HepG2 (cell line): ENCODE results near the gene AGAP1. TPM values are rescaled to one million over a fixed set of nuclear protein-coding genes. Genes with fewer than 3 reads are reported as not detected.

Experiments used
- ATAC-seq: fragments of 200-7000 bp; cut with Tn5 transposase; 3 replicates; pipeline ENCODE4 v1.9.1; 2020; ENCODE audit warnings: mild to moderate bottlenecking, moderate library complexity
- BruUV-seq: library from RNA; stranded (reverse); fragments of 400-500 nt; replicated peaks from 2 replicates; lab custom pipeline; 2021; lab: Mats Ljungman, UMichigan
- CTCF ChIA-PET: fragments of 300-600 bp; formaldehyde crosslinking; extraction: SDS; loops from one replicate; lab custom pipeline; 2021; ENCODE audit warnings: low total read pairs, inconsistent platforms, low intra/inter-chr PET ratio; lab: Yijun Ruan, JAX
- POLR2A ChIA-PET: fragments of 350-600 bp; sonication (Branson Sonifier 250); formaldehyde crosslinking; loops from one replicate; lab custom pipeline; 2020; ENCODE audit warnings: antibody characterized with exemption, inconsistent platforms; lab: Yijun Ruan, JAX
- DNase-seq: peaks from one replicate; pipeline ENCODE4 v3.0.0-alpha.2; 2015; ENCODE audit warnings: low spot score
- FAIRE-seq: peaks from 3 replicates; lab custom pipeline; 2011; peaks lifted over from hg19 to GRCh38; lab: Jason Lieb, UNC
- H2AFZ ChIP-seq: one replicate; pipeline ENCODE4 v1.6.1; 2011; ENCODE audit warnings: low read length, inconsistent platforms
- H3K27ac ChIP-seq: fragments of 300-600 bp; 3 replicates; pipeline ENCODE4 v1.8.0; 2011; ENCODE audit warnings: mixed run types, mild to moderate bottlenecking, mixed read lengths, low read length, inconsistent platforms; ENCODE audit not compliant: insufficient read depth; ENCODE audit errors: extremely low read length
- H3K27me3 ChIP-seq, 2 experiments: fragments of 200-600 bp in 1 of 2; 2 replicates in 1 of 2; 3 replicates in 1 of 2; pipeline versions ENCODE4 v1.6.0 to v1.8.0; 2011; ENCODE audit warnings: low read length in 2 of 2, mild to moderate bottlenecking in 2 of 2, moderate library complexity in 2 of 2, inconsistent platforms in 1 of 2; ENCODE audit not compliant: insufficient read depth in 2 of 2, control insufficient read depth in 1 of 2
- H3K36me3 ChIP-seq, 2 experiments: fragments of 200-600 bp in 1 of 2; replicated peaks in 1 of 2; 2 replicates in 1 of 2; 3 replicates in 1 of 2; pipeline versions ENCODE4 v1.5.1 to v1.8.0; 2011; ENCODE audit warnings: low read length in 2 of 2, inconsistent platforms in 1 of 2; ENCODE audit not compliant: insufficient read depth in 2 of 2, control insufficient read depth in 1 of 2
- H3K4me1 ChIP-seq: 2 replicates; pipeline ENCODE4 v1.5.1; 2012; ENCODE audit warnings: low read length, inconsistent platforms; ENCODE audit not compliant: insufficient read depth
- H3K4me2 ChIP-seq: 2 replicates; pipeline ENCODE4 v1.6.0; 2011; ENCODE audit warnings: low read depth, low read length, inconsistent platforms
- H3K4me3 ChIP-seq, 3 experiments: fragments of 200-600 bp in 1 of 3; sonication (generic), shearing (Covaris generic) in 1 of 3; replicated peaks in 1 of 3; 2 replicates each; pipeline ENCODE4 v1.5.1; 2011 to 2016; ENCODE audit warnings: low read length in 3 of 3, inconsistent platforms in 2 of 3, low read depth in 2 of 3, mild to moderate bottlenecking in 2 of 3, control low read depth in 1 of 3, mixed read lengths in 1 of 3; ENCODE audit not compliant: insufficient read depth in 1 of 3
- H3K79me2 ChIP-seq: one replicate; pipeline ENCODE4 v1.6.1; 2011; ENCODE audit warnings: low read length, inconsistent platforms; ENCODE audit not compliant: insufficient read depth
- H3K9ac ChIP-seq: 2 replicates; pipeline ENCODE4 v1.6.0; 2011; ENCODE audit warnings: mild to moderate bottlenecking, low read depth, low read length, inconsistent platforms; ENCODE audit not compliant: insufficient read depth
- H3K9me3 ChIP-seq: 2 replicates; pipeline ENCODE4 v1.5.1; 2012; ENCODE audit warnings: mild to moderate bottlenecking, low read length
- H4K20me1 ChIP-seq: 2 replicates; pipeline ENCODE4 v1.6.0; 2011; ENCODE audit warnings: inconsistent platforms, mild to moderate bottlenecking, low read length, moderate library complexity; ENCODE audit not compliant: insufficient read depth
- AGO2 ChIP-seq: fragments of 200-400 bp; formaldehyde crosslinking; optimal IDR thresholded peaks from 2 replicates; pipeline ENCODE3; 2017; ENCODE audit warnings: mild to moderate bottlenecking, low read depth, low read length, moderate library complexity
- ATM ChIP-seq: fragments of 450-650 bp; IDR thresholded peaks from 2 replicates; pipeline ENCODE4 v1.7.1; 2017; ENCODE audit warnings: mild to moderate bottlenecking, borderline replicate concordance
- CBX1 ChIP-seq: IDR thresholded peaks from one replicate; pipeline ENCODE4 v1.6.1; 2016; ENCODE audit warnings: antibody characterized with exemption, low read depth
- CENPT ChIP-seq: sonication (generic); formaldehyde crosslinking; IDR thresholded peaks from 2 replicates; pipeline ENCODE4 v1.8.0; 2022; ENCODE audit warnings: low read depth, mild to moderate bottlenecking, moderate library complexity, missing genetic modification reagents
- FIP1L1 ChIP-seq: fragments of 200-400 bp; formaldehyde crosslinking; IDR thresholded peaks from 2 replicates; pipeline ENCODE4 v1.6.1; 2018; ENCODE audit warnings: low read depth, mild to moderate bottlenecking, low read length, moderate library complexity, borderline replicate concordance; ENCODE audit not compliant: insufficient read depth
- GATAD1 ChIP-seq: IDR thresholded peaks from 2 replicates; pipeline ENCODE4 v1.6.1; 2016; ENCODE audit warnings: missing genetic modification reagents, missing compliant biosample characterization
- KAT7 ChIP-seq: IDR thresholded peaks from 2 replicates; pipeline ENCODE4 v1.6.1; 2018; ENCODE audit warnings: borderline replicate concordance, missing compliant biosample characterization
- KDM4B ChIP-seq: sonication (generic); formaldehyde crosslinking; IDR thresholded peaks from 2 replicates; pipeline ENCODE4 v1.4.0; 2020; ENCODE audit warnings: missing genetic modification reagents
- RORA ChIP-seq: sonication (generic); formaldehyde crosslinking; IDR thresholded peaks from 2 replicates; pipeline ENCODE4 v1.5.0; 2020; ENCODE audit warnings: mild to moderate bottlenecking, missing genetic modification reagents, moderate library complexity
- YY1 ChIP-seq: IDR thresholded peaks from 2 replicates; pipeline ENCODE4 v1.6.1; 2011; ENCODE audit warnings: low read length, low read depth, moderate library complexity, mild to moderate bottlenecking; ENCODE audit not compliant: insufficient read depth, insufficient replicate concordance
- WGBS: methylation state at CpG from one replicate; pipeline ENCODE4 v1.1.6; 2017; ENCODE audit warnings: low lambda C conversion rate; 5-methylcytosine and 5-hydroxymethylcytosine counted together
- in situ Hi-C: cut with HindIII; loops from 2 replicates; pipeline ENCODE4 v1.10.0; 2017; ENCODE audit warnings: low pct_unique_long_range_greater_than_20kb; ENCODE audit not compliant: extremely low pct_ligation_motif_present
- intact Hi-C: fragments of 100-400 bp; cut with micrococcal nuclease; formaldehyde crosslinking; loops from one replicate; pipeline ENCODE4 v1.10.0; 2022; ENCODE audit not compliant: unreplicated experiment
- polyA plus RNA-seq, 8 experiments: library from polyadenylated mRNA; depleted of rRNA in 3 of 8; stranded (reverse) in 7 of 8; unstranded in 1 of 8; fragments of >200 nt; fragmentation: Illumina TruSeq in 4 of 8; extraction: Trizol in 4 of 8; gene quantifications; 2 replicates each; pipeline versions ENCODE4 v1.2.1 to v1.2.3, GENCODE V29; 2011 to 2016; ENCODE audit warnings: low read depth in 4 of 8, missing spikeins in 1 of 8, mixed read lengths in 1 of 8; ENCODE audit not compliant: insufficient read depth in 1 of 8
- total RNA-seq, 5 experiments: library from RNA; depleted of rRNA; stranded (reverse); fragments of >200 nt; fragmentation: Illumina TruSeq; extraction: Trizol; gene quantifications; 2 replicates each; pipeline ENCODE4 v1.2.3, GENCODE V29; 2016; ENCODE audit warnings: low read depth in 1 of 5
- TF ChIP-seq, protein P1 (sequence below): sonication (generic); formaldehyde crosslinking; conservative IDR thresholded peaks from 2 replicates; pipeline ENCODE4 v1.8.0; 2022; ENCODE audit warnings: low read depth, missing genetic modification reagents
- TF ChIP-seq, protein P2 (sequence below): sonication (generic); formaldehyde crosslinking; IDR thresholded peaks from 2 replicates; pipeline ENCODE4 v1.4.0; 2020; ENCODE audit warnings: missing genetic modification reagents
- TF ChIP-seq, protein P3 (sequence below): IDR thresholded peaks from 2 replicates; pipeline ENCODE4 v1.6.1; 2016; ENCODE audit warnings: missing compliant biosample characterization, missing genetic modification reagents, borderline replicate concordance

The AGAP1 gene
- total and polyA plus RNA-seq, 2 of the 13 experiments (the other 11 are each of a cell fraction or from before 2014, with no cell fraction given): 21.2 to 32.7 TPM

DNA sequence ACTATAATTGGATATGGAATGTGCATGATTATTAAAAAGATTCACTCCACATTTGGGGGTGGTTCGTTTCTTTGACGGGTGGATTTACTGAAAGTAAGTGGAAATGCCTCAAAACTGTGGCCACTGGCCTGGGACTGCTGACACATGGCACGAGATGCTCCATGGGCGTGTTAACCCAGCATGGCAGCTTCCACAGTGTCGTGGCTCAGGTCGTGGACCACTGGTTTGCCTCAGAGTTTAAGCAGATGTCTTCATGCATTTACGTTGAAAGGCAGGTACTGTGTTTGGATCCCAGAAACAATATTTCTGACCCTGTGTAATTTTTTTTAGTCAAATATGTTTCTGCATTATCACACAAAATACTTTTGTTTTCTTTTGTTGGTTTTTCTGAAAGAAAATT, 432.4 kb downstream of the AGAP1 start:
- FAIRE-seq (no peak), ATAC-seq (no peak), DNase-seq (no peak)
- POLR2A ChIA-PET: no interaction called here
- Histone ChIP-seq H3K79me2 (no peaks in the 10 kb centered on the region), H3K27ac (no peak overlapping the region), H2AFZ (no peak overlapping the region), H4K20me1 (no peaks in the 10 kb centered on the region), H3K4me1 (peaks cover 48% of the 10 kb centered on the region), H3K9me3 (no peaks in the 10 kb centered on the region), H3K4me2 (no peak overlapping the region), H3K9ac (no peak overlapping the region), H3K27me3 (no peaks in the 10 kb centered on the region), H3K36me3 (peaks cover 4 to 11% of the 10 kb centered on the region in 2 experiments; a peak in 3 of 5 replicates), H3K4me3 (no peak overlapping the region)
- intact Hi-C loops (no loop called here), in situ Hi-C loops (no loop called here)
- no peak for TF ChIP-seq KAT7 (CRISPR knock-in tag)
- TF ChIP-seq ATM: no peak
- TF ChIP-seq GATAD1: no peak
- TF ChIP-seq YY1: no peak
- no peak for TF ChIP-seq RORA
- TF ChIP-seq AGO2: no peak
- no peak for TF ChIP-seq FIP1L1
- TF ChIP-seq CBX1: no peak
- no peak for TF ChIP-seq KDM4B
- TF ChIP-seq, protein P1, sequence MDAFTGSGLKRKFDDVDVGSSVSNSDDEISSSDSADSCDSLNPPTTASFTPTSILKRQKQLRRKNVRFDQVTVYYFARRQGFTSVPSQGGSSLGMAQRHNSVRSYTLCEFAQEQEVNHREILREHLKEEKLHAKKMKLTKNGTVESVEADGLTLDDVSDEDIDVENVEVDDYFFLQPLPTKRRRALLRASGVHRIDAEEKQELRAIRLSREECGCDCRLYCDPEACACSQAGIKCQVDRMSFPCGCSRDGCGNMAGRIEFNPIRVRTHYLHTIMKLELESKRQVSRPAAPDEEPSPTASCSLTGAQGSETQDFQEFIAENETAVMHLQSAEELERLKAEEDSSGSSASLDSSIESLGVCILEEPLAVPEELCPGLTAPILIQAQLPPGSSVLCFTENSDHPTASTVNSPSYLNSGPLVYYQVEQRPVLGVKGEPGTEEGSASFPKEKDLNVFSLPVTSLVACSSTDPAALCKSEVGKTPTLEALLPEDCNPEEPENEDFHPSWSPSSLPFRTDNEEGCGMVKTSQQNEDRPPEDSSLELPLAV (CRISPR knock-in tag): no peak
- TF ChIP-seq, protein P2, sequence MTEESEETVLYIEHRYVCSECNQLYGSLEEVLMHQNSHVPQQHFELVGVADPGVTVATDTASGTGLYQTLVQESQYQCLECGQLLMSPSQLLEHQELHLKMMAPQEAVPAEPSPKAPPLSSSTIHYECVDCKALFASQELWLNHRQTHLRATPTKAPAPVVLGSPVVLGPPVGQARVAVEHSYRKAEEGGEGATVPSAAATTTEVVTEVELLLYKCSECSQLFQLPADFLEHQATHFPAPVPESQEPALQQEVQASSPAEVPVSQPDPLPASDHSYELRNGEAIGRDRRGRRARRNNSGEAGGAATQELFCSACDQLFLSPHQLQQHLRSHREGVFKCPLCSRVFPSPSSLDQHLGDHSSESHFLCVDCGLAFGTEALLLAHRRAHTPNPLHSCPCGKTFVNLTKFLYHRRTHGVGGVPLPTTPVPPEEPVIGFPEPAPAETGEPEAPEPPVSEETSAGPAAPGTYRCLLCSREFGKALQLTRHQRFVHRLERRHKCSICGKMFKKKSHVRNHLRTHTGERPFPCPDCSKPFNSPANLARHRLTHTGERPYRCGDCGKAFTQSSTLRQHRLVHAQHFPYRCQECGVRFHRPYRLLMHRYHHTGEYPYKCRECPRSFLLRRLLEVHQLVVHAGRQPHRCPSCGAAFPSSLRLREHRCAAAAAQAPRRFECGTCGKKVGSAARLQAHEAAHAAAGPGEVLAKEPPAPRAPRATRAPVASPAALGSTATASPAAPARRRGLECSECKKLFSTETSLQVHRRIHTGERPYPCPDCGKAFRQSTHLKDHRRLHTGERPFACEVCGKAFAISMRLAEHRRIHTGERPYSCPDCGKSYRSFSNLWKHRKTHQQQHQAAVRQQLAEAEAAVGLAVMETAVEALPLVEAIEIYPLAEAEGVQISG (CRISPR knock-in tag): no peak
- TF ChIP-seq CENPT (CRISPR knock-in tag): no peak
- TF ChIP-seq, protein P3, sequence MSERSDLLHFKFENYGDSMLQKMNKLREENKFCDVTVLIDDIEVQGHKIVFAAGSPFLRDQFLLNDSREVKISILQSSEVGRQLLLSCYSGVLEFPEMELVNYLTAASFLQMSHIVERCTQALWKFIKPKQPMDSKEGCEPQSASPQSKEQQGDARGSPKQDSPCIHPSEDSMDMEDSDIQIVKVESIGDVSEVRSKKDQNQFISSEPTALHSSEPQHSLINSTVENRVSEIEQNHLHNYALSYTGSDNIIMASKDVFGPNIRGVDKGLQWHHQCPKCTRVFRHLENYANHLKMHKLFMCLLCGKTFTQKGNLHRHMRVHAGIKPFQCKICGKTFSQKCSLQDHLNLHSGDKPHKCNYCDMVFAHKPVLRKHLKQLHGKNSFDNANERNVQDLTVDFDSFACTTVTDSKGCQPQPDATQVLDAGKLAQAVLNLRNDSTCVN (CRISPR knock-in tag): no peak
- BruUV-seq: no TSS peak
- CTCF ChIA-PET: no interaction called here
- 97% methylated on average over 7 of the region's 7 CpGs for WGBS
